ENCODE measurements around the gene FASTK.
A peak's percentile ranks its signal among the peaks of the same experiment; 100 is the strongest.

FASTK gene

GRCh38 chr7:151081170-151082101 is 827 bp upstream of the FASTK start:
- peak; percentile 66 for DNase-seq (ENCODE audit: low read depth)

- peak; percentile 52 for DNase-seq (ENCODE audit: low read depth)
Measured at GRCh38 chr7:151080067-151080521, 515 bp downstream of the FASTK start.

DNA sequence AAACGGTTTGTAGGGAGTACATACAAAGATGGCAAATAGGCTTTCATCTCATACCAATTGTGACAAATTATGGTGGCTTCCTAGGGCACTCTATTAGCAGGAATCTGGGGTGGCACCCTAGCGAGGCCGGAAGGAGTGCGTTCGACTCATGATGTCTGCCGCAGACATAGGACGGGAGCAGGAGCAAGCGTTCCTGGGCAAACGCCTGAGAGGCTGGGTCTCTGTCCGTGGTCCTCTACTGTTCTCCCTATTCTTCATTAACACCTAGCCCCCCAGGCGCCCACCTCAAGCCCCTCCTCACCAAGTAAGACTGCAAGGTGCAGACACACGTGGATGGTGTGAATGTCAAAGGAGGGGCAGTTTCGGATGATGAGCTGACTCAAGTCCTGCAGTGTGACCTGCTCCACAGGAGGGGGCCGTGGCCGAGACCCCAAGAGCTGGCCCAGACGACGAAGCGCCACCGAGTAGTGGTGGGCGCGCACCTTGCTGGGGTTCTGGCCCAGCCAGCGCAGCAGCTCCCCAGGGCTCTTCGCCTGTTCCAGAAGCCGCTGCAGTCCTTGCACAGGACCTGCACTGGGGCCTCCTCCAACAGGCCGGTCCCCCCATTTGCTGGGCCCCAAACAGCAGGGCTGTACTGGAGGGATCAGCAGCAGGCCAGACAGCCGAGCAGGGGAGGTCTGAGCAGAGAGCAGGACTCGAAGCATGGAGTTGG is 1.3 kb downstream of the FASTK start:
- no peak for DNase-seq (ENCODE audit: low read depth)

DNA sequence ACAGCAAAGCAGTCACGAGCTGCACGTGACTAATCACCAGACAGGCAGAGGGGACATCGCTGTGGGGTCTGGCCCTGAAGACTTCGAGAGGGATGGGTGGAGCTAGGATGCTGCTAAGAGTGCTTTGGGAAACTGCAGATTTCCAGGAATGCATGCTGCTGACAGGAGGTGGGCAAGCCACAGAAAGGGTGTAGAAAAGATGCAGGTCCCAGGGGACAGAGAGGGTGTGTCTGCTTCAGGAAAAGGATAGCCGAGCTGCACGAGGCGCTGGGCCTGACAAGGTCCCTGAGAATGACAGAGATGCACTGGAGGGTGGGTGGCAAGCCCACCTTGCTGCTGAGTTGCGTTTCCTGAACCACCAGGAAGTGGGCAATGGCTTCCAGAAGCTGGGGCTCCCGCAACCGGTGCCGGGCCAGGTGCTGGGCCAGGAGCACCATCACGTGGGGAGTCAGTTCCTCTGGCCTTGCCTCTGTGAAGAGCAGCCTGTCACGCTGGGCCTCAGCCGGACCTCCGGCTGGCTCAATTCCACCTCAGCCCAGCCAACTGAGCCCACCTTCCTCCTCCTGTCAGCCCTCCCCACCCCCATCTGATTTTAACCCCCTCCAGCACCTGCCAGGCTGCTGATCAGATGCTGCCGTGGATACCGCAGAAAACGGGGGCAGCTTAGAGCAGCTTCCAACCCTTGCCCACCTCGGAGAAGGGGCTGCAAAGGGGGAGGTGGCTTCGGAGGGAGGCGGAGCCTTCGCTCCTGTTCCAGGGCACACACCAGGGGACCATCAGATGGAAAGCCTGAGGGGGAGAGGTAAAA is 2.2 kb downstream of the FASTK start:
- no peak for DNase-seq (ENCODE audit: low read depth)

GRCh38 chr7:151077705-151078232 is 2.8 kb downstream of the FASTK start:
- DNase-seq (ENCODE audit: low read depth), result no peak

- DNase-seq (ENCODE audit: low read depth), result peak; percentile 40
Measured at GRCh38 chr7:151076863-151077704, 3.5 kb downstream of the FASTK start.

DNA sequence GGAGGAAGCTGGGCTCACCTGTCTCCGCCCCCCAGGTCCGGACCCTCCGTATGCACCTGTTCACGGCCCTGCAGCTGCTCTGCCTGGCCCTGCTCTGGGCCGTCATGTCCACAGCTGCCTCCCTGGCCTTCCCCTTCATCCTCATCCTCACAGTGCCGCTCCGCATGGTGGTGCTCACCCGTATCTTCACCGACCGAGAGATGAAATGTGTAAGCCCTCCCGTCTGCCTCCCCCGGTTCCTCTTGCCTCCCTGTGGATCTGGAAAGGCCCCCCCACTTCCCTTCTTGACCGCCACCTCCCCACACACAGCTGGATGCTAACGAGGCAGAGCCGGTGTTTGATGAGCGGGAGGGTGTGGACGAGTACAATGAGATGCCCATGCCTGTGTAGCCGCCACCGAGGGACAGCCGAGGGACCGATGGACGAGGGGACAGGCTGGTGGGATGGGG is 4.6 kb downstream of the FASTK start:
- no peak for DNase-seq (ENCODE audit: low read depth)

- DNase-seq (ENCODE audit: low read depth), result no peak
Measured at GRCh38 chr7:151075662-151075971, 5.0 kb downstream of the FASTK start.

- DNase-seq (ENCODE audit: low read depth), result no peak
Measured at GRCh38 chr7:151074817-151075661, 5.6 kb downstream of the FASTK start.

- DNase-seq (ENCODE audit: low read depth), result no peak
Measured at GRCh38 chr7:151073990-151074389, 6.6 kb downstream of the FASTK start.

DNA sequence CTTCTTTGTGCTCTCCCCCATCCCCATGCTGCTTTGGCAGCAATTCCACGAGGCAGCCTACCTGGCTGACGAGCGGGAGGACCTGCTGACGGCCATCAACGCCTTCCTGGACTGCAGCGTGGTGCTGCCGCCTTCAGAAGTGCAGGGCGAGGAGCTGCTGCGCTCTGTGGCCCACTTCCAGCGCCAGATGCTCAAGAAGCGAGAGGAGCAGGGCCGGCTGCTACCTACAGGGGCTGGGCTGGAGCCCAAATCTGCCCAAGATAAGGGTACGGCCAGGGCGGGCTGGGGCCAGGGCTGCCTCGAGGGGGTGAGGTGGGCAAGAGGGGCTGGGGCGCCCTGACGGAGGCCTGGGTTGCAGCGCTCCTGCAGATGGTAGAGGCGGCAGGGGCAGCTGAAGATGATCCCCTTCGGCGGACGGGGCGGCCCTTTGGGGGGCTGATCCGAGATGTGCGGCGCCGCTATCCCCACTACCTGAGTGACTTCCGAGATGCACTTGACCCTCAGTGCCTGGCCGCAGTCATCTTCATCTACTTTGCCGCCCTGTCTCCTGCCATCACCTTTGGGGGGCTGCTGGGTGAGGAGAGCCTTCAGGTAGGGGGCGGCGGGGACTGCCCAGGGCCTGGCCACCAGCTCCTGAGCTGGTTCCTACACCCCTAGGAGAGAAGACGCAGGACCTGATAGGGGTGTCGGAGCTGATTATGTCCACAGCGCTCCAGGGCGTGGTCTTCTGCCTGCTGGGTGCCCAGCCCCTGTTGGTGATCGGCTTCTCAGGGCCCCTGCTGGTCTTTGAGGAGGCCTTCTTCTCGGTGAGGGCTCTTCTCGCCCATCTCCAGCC is 9.4 kb downstream of the FASTK start:
- DNase-seq (ENCODE audit: low read depth), result no peak

DNA sequence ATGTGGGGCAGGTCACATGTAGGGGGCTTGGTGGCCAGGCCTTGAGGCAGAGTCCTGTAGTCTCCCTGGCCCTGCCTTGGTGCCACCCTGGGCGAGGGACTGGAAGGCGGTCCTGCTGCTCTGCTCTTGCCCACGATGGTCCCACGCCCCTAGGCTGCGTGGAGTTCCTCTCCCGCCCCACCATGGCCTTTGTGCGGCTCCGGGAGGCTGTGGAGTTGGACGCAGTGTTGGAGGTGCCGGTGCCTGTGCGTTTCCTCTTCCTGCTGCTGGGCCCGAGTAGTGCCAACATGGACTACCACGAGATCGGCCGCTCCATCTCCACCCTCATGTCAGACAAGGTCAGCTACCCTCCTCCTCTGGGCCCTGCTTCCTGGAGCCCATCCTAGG is 10.0 kb downstream of the FASTK start:
- no peak for DNase-seq (ENCODE audit: low read depth)

- DNase-seq (ENCODE audit: low read depth), result no peak
Measured at GRCh38 chr7:151069841-151070573, 10.6 kb downstream of the FASTK start.

DNA sequence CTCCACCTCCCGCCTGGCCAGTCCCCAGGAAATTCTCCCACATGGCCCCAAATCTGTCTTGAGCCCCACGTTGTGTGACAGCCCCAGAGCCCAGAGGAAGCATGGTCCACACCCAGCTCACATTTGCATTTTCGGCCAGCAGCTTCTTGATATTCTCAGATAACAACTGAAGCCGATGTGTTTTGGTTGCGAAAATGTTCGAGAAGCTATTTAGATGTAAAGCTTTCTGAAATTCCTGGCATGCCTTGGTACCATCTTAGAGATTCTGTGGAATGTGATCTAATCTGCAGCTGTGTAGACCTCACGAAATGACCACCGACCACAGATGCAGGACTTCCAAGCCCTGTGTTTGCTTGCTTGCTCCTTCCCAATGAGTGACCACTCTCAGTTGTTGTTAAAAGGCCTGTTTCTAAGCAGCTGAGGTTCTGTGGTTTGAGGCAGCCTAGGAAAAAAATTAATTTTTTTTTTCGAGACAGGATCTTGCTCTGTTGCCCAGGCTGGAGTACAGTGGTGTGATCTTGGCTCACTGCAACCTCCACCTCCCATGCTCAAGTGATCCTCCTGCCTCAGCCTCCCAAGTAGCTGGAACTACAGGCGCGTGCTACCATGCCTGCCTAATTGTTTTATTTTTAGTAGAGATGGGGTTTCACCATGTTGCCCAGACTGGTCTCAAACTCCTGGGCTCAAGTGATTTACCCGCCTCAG is 12.4 kb downstream of the FASTK start:
- DNase-seq (ENCODE audit: low read depth), result no peak

- no peak for DNase-seq (ENCODE audit: low read depth)
Measured at GRCh38 chr7:151066273-151066974, 14.2 kb downstream of the FASTK start.

DNA sequence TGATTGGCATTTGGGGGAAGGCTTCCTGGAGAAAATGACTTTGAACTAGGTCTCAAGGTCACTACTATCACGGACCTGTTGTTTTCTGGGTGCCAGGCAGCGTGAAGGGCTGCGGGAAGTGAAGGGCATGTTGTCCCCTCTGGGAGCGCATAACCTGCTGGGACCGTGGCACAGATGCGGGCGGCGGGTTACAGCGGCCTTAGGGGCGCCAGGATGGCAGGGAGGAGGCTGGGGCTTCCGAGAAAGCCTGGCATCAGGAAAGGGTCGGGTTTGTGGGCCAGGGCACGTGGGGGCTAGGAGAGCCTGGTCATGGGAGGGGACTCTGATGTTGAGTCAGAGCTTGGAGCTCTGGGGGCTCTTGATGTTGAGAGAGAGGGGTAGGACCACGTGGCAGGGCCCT is 15.1 kb downstream of the FASTK start:
- no peak for DNase-seq (ENCODE audit: low read depth)

DNA sequence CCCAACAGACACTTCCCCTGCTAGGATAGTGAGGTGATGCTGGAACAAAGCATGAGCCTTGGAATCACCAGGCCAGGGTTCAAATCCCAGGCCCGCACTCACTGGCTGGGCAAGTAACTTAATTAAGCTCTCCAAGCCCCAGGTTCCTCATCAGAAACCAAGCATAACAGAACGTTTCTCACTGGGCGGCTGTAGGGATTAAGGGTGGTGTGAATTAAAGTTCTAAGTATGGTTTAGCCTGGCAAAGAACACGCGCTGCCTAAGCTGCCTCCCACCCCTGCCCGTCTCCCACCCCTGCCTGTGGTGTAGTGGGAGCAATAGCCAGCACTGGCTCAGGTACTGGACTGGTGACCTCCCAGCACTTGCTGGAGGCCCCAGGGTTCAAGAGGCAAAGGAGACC is 15.6 kb downstream of the FASTK start:
- DNase-seq (ENCODE audit: low read depth), result no peak
